Duodenal mucosa (tissue), 2 donors: ENCODE data around the gene SLC22A8.

ENCODE experiments used
- H3K27ac ChIP-seq: one replicate; pipeline ENCODE4 v1.7.0; 2013; ENCODE audit warnings: low read depth, low read length
- H3K27me3 ChIP-seq, 2 donors: one replicate each; pipeline ENCODE4 v1.7.0; 2013; ENCODE audit warnings: low read length in 2 of 2, control low read depth in 1 of 2; ENCODE audit not compliant: insufficient read depth in 2 of 2, control insufficient read depth in 1 of 2
- H3K36me3 ChIP-seq, 2 donors: one replicate each; pipeline ENCODE4 v1.7.0; 2013; ENCODE audit warnings: low read length in 2 of 2, control low read depth in 1 of 2; ENCODE audit not compliant: insufficient read depth in 2 of 2, control insufficient read depth in 1 of 2
- H3K4me1 ChIP-seq, 2 donors: one replicate each; pipeline ENCODE4 v1.7.0; 2013; ENCODE audit warnings: low read length in 2 of 2, control low read depth in 1 of 2; ENCODE audit not compliant: insufficient read depth in 2 of 2, control insufficient read depth in 1 of 2
- H3K4me3 ChIP-seq, 2 donors: one replicate each; pipeline ENCODE4 v1.7.0; 2013; ENCODE audit warnings: low read length in 2 of 2, low read depth in 1 of 2
- H3K9ac ChIP-seq, 2 donors: one replicate each; pipeline ENCODE4 v1.7.0; 2013; ENCODE audit warnings: low read length in 2 of 2, low read depth in 1 of 2
- H3K9me3 ChIP-seq, 2 donors: one replicate each; pipeline ENCODE4 v1.7.0; 2013; ENCODE audit warnings: low read length in 2 of 2, control low read depth in 1 of 2; ENCODE audit not compliant: control insufficient read depth in 1 of 2

SLC22A8 gene

DNA sequence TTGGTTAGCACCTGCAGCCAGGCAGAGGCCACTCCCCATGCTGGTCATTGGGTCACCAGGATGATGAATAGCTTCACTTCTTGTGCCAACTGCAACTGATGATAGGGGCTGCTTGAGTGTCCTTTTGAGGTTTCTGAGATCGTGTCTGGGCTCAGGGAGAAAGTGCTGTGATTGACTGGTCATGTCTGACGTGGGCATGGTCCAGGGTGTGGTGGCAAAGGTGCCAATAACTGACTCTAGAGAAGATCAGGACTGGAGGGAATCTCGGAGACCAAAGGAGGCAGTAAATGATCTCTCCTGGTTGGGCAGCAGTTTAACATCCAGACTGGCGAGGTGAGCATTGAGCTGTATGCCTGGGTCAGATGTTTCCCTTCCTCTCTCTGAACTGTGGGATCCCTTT, 20.9 kb downstream of the SLC22A8 start:
- Histone ChIP-seq H3K27ac (no peak overlapping the region), H3K9me3 (no peaks in the 10 kb centered on the region), H3K36me3 (no peaks in the 10 kb centered on the region), H3K9ac (no peak overlapping the region), H3K4me1 (no peaks in the 10 kb centered on the region), H3K27me3 (peaks cover 4 to 9% of the 10 kb centered on the region in 2 donors), H3K4me3 (no peak overlapping the region)

DNA sequence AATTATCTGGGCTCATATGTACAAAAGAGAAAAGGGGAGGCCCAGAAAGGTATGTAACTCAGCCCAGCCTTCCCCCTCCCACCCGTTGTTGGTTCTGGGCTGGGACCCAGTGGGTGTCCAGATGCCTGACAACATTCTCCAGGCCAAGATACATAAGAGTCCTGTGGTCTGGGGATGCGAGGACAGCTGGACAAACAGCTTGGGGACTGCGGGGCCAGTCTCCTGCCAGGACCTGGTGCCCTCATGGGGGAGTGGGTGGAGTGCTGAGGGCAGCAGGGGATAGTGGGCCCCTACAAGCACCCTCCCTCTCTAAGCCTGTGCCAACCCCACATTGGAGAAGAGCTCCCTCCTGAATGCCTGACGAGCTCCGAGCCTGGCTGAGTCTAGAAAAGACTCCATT, 27.4 kb downstream of the SLC22A8 start:
- Histone ChIP-seq H3K9ac (no peak overlapping the region), H3K4me3 (no peak overlapping the region), H3K36me3 (no peaks in the 10 kb centered on the region), H3K9me3 (no peaks in the 10 kb centered on the region), H3K27ac (no peak overlapping the region), H3K27me3 (peaks cover 0 to 9% of the 10 kb centered on the region in 2 donors), H3K4me1 (no peaks in the 10 kb centered on the region)

DNA sequence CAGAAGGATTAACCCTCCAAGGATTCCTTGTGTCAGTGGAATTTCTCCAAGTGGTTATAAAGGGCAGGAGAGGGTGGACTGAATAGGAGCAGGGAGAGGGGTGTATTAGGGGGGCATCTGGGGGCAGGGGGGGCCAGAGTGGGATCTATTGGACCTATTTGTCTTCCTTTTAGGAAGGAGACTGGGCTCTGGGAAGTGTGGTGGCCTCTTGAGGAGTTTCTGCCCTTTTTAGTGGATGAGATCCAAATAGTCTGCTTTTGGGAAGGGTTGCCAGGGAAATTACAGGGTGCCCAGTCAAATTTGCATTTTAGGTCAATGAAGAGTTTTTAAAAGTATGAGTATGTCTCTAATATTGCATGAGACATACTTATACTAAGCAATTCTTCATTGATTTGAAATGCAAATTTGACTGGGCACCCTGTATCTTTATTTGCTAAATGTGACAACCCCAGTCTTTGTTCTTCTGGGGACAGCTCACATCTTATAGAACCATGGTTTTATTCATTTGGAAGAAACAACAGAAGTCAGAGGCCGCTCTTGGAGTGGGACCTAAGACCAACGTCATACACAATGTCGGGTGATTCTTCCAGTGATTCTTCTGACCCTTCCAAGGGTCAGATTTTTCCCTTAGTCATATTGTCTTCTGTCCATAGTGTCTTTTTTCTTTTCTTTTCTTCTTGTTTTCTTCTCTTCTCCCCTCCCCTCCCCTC, 30.4 kb downstream of the SLC22A8 start:
- Histone ChIP-seq H3K27me3 (no peaks in the 10 kb centered on the region), H3K4me1 (no peaks in the 10 kb centered on the region), H3K4me3 (no peak overlapping the region), H3K27ac (no peak overlapping the region), H3K36me3 (no peaks in the 10 kb centered on the region), H3K9me3 (no peaks in the 10 kb centered on the region), H3K9ac (no peak overlapping the region)

DNA sequence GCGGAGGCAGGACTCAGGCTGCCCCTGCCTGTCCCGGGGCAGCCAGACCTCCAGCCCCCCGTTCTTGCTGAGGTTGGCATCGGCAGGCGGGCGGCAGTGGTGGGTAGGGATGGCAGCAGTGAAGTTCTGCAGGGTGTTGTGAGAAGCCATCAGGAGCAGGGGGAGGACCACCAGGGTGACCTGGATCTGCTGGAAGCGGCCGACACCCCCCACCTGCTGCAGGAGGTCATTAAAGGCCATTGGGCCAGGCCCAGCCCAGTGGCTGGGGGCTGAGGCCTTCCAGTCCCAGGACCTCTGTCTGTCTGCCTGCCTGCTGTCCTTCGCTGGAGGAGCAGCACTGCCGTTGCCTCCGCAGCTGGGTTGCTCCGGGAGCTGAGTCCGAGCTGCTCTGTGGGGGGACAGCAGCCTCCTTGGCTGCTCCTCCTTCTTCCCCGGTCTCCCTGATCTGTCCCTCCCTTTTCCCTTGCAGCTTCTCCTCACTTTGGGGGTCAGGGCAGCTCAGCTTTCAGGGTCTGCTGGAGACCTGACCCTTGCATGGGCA, 31.1 kb downstream of the SLC22A8 start, which contains the start of gene SLC22A6:
Gene SLC22A6 (minus strand): TSS at position 517 of the 541 bp plus-strand sequence. CDS start 277 bp downstream, at position 240.
- no peak within 1 kb of the TSS for H3K9ac ChIP-seq
- H3K27ac ChIP-seq = no peak within 1 kb of the TSS
- no peaks in the 10 kb centered on the region for H3K9me3 ChIP-seq
- no peaks in the 10 kb centered on the region for H3K4me1 ChIP-seq
- H3K27me3 ChIP-seq = no peaks in the 10 kb centered on the region
- H3K36me3 ChIP-seq = no peaks in the 10 kb centered on the region
- no peak within 1 kb of the TSS for H3K4me3 ChIP-seq

DNA sequence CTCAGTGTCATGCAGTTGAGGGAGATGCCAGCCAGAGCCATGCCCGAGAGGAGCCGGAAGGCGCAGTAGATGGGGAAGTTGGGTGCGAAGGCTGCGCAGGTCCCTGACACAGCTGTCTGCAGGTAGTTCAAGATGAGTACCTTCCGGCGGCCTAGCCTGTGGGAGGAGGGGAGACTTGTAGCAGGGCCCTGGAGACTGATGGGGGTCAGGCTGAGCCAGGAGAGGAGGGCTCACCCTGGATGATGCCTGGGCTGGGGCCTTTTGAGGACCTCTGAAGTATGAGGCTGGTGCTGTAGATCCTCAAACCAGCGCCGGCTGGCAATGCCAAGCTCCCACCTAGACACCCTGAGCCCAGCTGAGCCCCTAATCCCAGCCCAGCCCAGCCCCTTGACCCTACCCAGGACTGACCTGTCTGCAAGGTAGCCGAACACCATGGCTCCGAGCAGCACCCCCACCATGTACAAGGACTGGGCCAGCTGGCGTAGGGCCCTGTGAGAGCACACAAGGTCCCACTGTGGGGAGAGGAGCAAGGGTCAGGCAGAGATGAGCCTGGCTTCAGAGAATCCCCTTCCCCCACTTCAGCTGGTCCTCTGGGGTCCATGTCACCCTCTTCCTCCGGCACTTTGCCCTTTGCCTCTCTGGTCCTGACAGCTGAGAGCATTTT, 32.0 kb downstream of the SLC22A8 start:
- Histone ChIP-seq H3K4me3 (no peak overlapping the region), H3K9me3 (no peaks in the 10 kb centered on the region), H3K4me1 (no peaks in the 10 kb centered on the region), H3K36me3 (no peaks in the 10 kb centered on the region), H3K9ac (no peak overlapping the region), H3K27me3 (no peaks in the 10 kb centered on the region), H3K27ac (no peak overlapping the region)

DNA sequence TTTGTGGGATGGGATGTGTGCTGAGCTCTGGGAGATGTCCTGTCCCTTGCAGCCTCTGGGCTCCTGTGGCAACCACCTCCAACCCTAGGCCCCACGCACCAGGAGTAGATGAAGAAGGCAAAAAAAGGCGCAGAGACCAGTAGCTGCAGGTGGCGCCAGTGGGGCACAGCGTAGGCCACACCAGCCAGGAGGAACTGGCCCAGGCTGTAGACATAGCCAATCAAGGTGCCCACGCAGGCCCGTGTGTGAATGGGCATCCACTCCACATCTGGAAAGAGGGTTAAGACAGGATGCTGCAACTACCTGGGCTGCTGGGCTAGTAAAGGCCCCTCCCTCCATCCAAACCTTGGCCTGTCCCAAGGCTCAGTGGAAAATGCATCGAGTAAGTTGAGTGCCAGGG, 33.9 kb downstream of the SLC22A8 start:
- no peaks in the 10 kb centered on the region for H3K4me1 ChIP-seq
- H3K9me3 ChIP-seq = no peaks in the 10 kb centered on the region
- H3K36me3 ChIP-seq = no peaks in the 10 kb centered on the region
- H3K27me3 ChIP-seq = no peaks in the 10 kb centered on the region
- no peak overlapping the region for H3K4me3 ChIP-seq
- H3K27ac ChIP-seq = no peak overlapping the region
- H3K9ac ChIP-seq = no peak overlapping the region

DNA sequence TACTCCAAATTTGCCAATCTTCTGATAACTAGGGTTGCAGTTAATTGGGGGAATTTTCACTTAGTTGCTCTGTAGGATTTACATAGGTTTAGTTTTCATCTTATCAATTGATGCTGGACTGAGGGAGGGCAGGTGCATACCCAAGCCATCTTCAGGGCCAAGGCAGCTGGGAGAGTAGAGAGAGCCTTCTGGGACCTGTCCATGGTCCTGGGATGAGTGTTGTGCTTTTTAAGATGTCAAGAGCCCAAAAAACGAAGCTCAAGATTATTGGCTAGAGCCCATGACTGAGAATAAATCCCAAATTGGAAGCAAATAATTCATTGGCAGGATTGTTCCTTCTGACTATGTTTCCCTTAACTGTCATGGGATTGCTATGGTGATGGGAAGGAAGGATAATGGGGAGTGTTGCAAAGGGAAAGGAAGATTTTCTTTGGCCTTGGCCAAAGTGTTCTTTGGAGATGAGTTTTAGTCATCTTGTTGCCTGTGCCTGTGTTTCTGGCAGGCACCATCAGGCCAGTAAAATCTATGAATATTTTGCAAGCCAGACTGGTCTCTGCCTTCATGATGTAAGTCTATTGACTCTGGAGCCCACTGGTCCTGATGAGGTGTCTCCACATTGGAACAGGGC, 35.4 kb downstream of the SLC22A8 start:
- Histone ChIP-seq H3K4me3 (no peak overlapping the region), H3K4me1 (peaks cover 5% of the 10 kb centered on the region in 2 donors), H3K9ac (no peak overlapping the region), H3K27me3 (no peaks in the 10 kb centered on the region), H3K36me3 (no peaks in the 10 kb centered on the region), H3K9me3 (no peaks in the 10 kb centered on the region), H3K27ac (no peak overlapping the region)

DNA sequence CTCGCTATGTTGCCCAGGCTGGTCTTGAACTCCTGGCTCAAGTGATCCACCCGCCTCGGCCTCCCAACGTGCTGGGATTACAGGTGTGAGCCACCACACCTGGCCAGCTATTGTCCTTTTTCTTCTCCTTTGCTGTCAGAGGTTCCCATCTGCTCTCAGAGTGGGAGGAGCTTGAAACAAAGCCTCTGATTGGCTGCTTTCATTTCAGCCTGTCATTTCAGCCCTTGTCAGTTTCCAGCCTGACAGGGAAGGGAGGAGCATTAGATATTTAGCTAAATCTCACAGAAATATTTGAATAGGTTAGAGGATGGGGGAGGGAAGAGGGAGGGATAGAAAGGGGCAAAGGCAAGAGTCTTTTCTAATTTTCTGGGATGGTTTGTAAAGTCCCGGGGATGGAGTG, 39.5 kb downstream of the SLC22A8 start:
- Histone ChIP-seq H3K4me3 (no peak overlapping the region), H3K36me3 (no peaks in the 10 kb centered on the region), H3K9me3 (no peaks in the 10 kb centered on the region), H3K9ac (no peak overlapping the region), H3K27ac (no peak overlapping the region), H3K27me3 (no peaks in the 10 kb centered on the region), H3K4me1 (peaks cover 11 to 14% of the 10 kb centered on the region in 2 donors)

DNA sequence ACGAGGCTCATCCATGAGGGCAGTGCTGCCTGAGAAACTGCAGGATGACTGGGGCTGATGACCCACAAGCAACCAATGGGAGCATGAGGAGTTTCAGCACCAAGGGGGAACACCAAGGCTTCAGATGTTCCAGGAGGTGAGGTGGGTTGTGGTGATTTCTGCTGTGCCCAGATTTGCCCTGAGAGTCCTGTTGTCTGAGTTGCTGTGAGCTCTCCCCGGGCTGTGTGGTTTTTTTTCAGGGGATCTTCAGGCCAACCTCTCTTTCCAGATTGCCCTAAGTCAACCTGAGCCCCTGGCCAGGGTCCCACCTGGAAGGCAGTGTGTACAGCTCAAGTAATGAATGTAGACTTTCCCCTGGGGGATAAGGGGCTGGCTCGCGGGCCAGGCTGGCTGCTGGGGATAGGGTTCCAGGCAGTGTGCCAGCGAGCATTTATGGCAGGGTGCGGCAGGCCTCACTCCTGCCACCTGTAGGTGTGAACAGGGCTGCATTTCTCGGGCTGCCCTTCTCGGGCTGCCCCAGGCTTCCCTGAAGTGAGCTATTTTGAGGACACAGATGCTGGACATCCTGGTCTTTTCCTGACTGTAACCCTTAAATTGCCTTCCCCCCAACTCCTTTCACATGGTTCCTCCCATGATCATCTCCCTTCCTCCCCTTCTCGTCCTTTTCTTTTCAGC, 40.7 kb downstream of the SLC22A8 start:
- peak overlapping the region in 1 of 2 donors; percentile 6 for H3K4me3 ChIP-seq
- H3K27ac ChIP-seq = no peak overlapping the region
- H3K4me1 ChIP-seq = peaks cover 11 to 14% of the 10 kb centered on the region in 2 donors
- H3K9me3 ChIP-seq = no peaks in the 10 kb centered on the region
- H3K36me3 ChIP-seq = no peaks in the 10 kb centered on the region
- no peaks in the 10 kb centered on the region for H3K27me3 ChIP-seq
- H3K9ac ChIP-seq = no peak overlapping the region

DNA sequence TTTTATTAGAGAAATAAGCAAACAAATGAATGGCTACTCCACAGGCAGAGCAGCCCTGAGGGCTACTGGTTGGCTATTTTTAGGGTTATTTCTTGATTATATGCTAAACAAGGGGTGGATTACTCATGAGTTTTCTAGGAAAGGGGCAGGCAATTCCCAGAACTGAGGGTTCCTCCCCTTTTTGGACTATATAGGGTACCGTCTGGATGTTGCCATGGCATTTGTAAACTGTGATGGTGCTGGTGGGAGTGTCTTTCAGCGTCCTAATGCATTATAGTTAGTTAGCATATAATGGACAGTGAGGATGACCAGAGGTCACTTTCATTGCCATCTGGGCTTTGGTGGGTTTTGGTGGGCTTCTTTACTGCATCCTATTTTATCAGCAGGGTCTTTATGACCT, 50.1 kb downstream of the SLC22A8 start:
- Histone ChIP-seq H3K4me1 (no peaks in the 10 kb centered on the region), H3K9me3 (no peaks in the 10 kb centered on the region), H3K36me3 (no peaks in the 10 kb centered on the region), H3K4me3 (no peak overlapping the region), H3K27ac (no peak overlapping the region), H3K27me3 (no peaks in the 10 kb centered on the region), H3K9ac (no peak overlapping the region)
